Stomach (tissue), 9 donors: ENCODE measurements around the gene SLC25A40. TPM values are rescaled to one million over a fixed set of nuclear protein-coding genes. Genes with fewer than 3 reads are reported as not detected.
"Not testable (repeated sequence)": the region's sequence is repeated elsewhere in the genome, so short reads cannot be mapped to it uniquely, and the experiment has no call there.

Experiments used
- DNase-seq, 2 donors: peaks; one replicate each; pipeline versions ENCODE4 v3.0.0 to v3.0.0-alpha.2; 2013 to 2019
- H3K27ac ChIP-seq, 5 donors: fragments of 200-600 bp in 4 of 5; sonication (generic) in 4 of 5; one replicate each; pipeline ENCODE4 v1.5.1; 2013 to 2019; ENCODE audit warnings: mild to moderate bottlenecking in 1 of 5, moderate library complexity in 1 of 5
- H3K27me3 ChIP-seq, 3 donors: fragments of 200-600 bp; sonication (generic); one replicate each; pipeline ENCODE4 v1.5.1; 2017 to 2019; ENCODE audit warnings: mixed run types in 1 of 3
- H3K36me3 ChIP-seq, 4 donors: fragments of 200-600 bp; sonication (generic); 1 replicate in 3 of 4; 2 replicates in 1 of 4; pipeline ENCODE4 v1.5.1; 2016 to 2019
- H3K4me1 ChIP-seq, 4 donors: fragments of 200-600 bp; sonication (generic); one replicate each; pipeline ENCODE4 v1.5.1; 2016 to 2019
- H3K4me3 ChIP-seq, 4 donors: fragments of 200-600 bp; sonication (generic) in 3 of 4; one replicate each; pipeline ENCODE4 v1.5.1; 2016 to 2019; ENCODE audit warnings: mild to moderate bottlenecking in 1 of 4
- H3K9me3 ChIP-seq, 4 donors: fragments of 200-600 bp; sonication (generic); one replicate each; pipeline ENCODE4 v1.5.1; 2016 to 2019
- EP300 ChIP-seq: sonication (generic); formaldehyde crosslinking; IDR thresholded peaks from one replicate; pipeline ENCODE4 v1.6.1; 2017; ENCODE audit warnings: antibody characterized with exemption
- POLR2A ChIP-seq, 4 donors: fragments of 450-650 bp; IDR thresholded peaks; one replicate each; pipeline ENCODE4 v1.6.1; 2016; ENCODE audit warnings: antibody characterized with exemption in 4 of 4, control low read depth in 2 of 4, mild to moderate bottlenecking in 1 of 4, moderate library complexity in 1 of 4
- POLR2AphosphoS5 ChIP-seq, 3 donors: sonication (generic); formaldehyde crosslinking; IDR thresholded peaks; one replicate each; pipeline ENCODE4 v1.6.1; 2016; ENCODE audit warnings: antibody characterized with exemption in 3 of 3
- WGBS, 5 donors: extraction: QIAGEN DNeasy Blood & Tissue Kit in 3 of 5; methylation state at CpG; one replicate each; pipeline versions ENCODE4 v1.1.5 to v1.1.7; 2013 to 2018; 5-methylcytosine and 5-hydroxymethylcytosine counted together
- intact Hi-C: fragments of 100-400 bp; cut with DNase I; formaldehyde crosslinking; loops from one replicate; pipeline ENCODE4 v1.15.1; 2023; ENCODE audit warnings: low total_unique reads
- polyA plus RNA-seq, 3 donors: library from polyadenylated mRNA; stranded (reverse); fragments of 200-250 nt; gene quantifications; one replicate each; pipeline ENCODE4 v1.2.3, GENCODE V29; 2013
- total RNA-seq, 5 donors: library from RNA; depleted of rRNA; stranded (reverse); fragments of >200 nt; gene quantifications; one replicate each; pipeline versions ENCODE4 v1.1.0 to v1.2.3, GENCODE V29; 2014 to 2016
- TF ChIP-seq, protein P1 (sequence below), 7 experiments: fragments of 450-650 bp in 4 of 7; fragments of 200-600 bp in 3 of 7; sonication (generic) in 3 of 7; IDR thresholded peaks; one replicate each; pipeline ENCODE4 v1.5.1; 2016 to 2019; ENCODE audit warnings: antibody characterized with exemption in 7 of 7, control low read depth in 2 of 7, mild to moderate bottlenecking in 1 of 7
- donor health status: healthy with polysubstance abuse.
- donor health status: Bipolar disorder and iron deficiency.
- donor health status: healthy.

The SLC25A40 gene
- total and polyA plus RNA-seq, 8 donors = 3.5 to 22.0 (median 8.1) TPM; not detected in 1

DNA sequence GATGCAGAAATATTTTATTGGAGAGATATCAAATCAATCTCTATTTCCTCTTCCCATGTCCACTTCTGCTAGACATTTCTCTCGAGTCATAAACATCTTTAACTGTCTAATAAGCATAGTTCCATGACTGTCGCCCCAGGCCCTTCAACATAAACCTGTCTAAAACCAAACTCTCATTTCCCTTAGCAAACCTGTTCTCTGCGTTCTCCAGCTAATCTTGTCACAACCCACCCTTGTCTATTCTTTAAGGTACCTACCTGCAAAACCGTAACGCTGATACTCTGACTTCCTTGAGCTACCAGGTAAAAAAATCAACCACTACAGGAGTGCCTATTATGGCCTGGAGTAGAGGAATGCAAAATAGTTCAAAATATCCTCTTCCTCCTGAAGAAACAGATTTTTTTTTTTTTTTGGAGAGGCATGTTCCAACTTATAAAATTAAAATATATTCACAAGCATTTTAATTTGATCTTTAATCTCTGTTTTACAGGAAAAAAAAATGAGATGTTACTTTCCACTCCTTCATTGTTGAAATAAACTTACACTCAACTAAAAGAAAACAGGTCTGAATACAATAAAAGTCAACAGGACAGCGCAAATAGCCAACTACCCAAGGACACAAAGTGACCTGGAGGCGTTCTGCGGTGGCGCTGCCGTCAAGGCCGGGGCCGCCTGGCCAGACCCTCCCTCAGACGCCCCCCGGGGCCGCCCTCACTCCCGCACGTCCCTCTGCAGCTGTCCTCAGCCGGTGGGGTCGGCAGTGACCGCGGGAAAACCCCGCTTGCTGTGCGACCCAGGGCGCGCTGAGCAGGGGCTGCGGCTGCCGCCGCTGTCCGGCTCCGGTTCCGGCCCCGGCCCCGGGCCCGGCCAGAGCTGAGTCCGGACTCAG is 765 bp downstream of the SLC25A40 start:
- Histone ChIP-seq H3K9me3 (peaks cover 0 to 17% (median 5%) of the 10 kb centered on the region in 4 donors), H3K4me1 (peaks cover 0 to 46% (median 22%) of the 10 kb centered on the region in 4 donors), H3K27ac (peak overlapping the region; percentile 95 to 98 (median 97)), H3K4me3 (peak overlapping the region; percentile 72 to 87 (median 80)), H3K27me3 (no peaks in the 10 kb centered on the region), H3K36me3 (peaks cover 0 to 11% (median 4%) of the 10 kb centered on the region in 4 donors)
- 1 to 2% (median 2%) methylated on average over 27 to 35 of the region's 35 CpGs for WGBS, 5 donors
- intact Hi-C loops = no loop called here
- TF ChIP-seq EP300 = no peak
- TF ChIP-seq POLR2A (IDR thresholded peaks at IDR 0.05) = no peak
- TF ChIP-seq, protein P1, sequence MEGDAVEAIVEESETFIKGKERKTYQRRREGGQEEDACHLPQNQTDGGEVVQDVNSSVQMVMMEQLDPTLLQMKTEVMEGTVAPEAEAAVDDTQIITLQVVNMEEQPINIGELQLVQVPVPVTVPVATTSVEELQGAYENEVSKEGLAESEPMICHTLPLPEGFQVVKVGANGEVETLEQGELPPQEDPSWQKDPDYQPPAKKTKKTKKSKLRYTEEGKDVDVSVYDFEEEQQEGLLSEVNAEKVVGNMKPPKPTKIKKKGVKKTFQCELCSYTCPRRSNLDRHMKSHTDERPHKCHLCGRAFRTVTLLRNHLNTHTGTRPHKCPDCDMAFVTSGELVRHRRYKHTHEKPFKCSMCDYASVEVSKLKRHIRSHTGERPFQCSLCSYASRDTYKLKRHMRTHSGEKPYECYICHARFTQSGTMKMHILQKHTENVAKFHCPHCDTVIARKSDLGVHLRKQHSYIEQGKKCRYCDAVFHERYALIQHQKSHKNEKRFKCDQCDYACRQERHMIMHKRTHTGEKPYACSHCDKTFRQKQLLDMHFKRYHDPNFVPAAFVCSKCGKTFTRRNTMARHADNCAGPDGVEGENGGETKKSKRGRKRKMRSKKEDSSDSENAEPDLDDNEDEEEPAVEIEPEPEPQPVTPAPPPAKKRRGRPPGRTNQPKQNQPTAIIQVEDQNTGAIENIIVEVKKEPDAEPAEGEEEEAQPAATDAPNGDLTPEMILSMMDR (IDR thresholded peaks at IDR 0.05) = no peak
- no peak for TF ChIP-seq POLR2AphosphoS5 (IDR thresholded peaks at IDR 0.05)
- peak in 1 of 2 donors; percentile 16 for DNase-seq

- Histone ChIP-seq H3K4me3 (peak overlapping the region in 1 of 4 donors; percentile 81), H3K36me3 (peaks cover 0 to 14% (median 6%) of the 10 kb centered on the region in 4 donors), H3K27ac (peak overlapping the region in 3 of 5 donors; percentile 3 to 98 (median 97)), H3K9me3 (peaks cover 0 to 21% (median 5%) of the 10 kb centered on the region in 4 donors), H3K4me1 (peaks cover 0 to 46% (median 22%) of the 10 kb centered on the region in 4 donors), H3K27me3 (no peaks in the 10 kb centered on the region)
- DNase-seq = peak in 1 of 2 donors; percentile 9
- TF ChIP-seq, protein P1 (IDR thresholded peaks at IDR 0.05) = no peak
- no peak for TF ChIP-seq POLR2A (IDR thresholded peaks at IDR 0.05)
- TF ChIP-seq EP300 = no peak
- TF ChIP-seq POLR2AphosphoS5 (IDR thresholded peaks at IDR 0.05) = no peak
- 61 to 76% (median 69%) methylated on average over 4 of the region's 4 CpGs for WGBS, 5 donors
- intact Hi-C loops = no loop called here
Measured at GRCh38 chr7:87874066-87874465, 2.1 kb downstream of the SLC25A40 start.

GRCh38 chr7:87873328-87873727 is 2.8 kb downstream of the SLC25A40 start:
- H3K36me3 ChIP-seq = peaks cover 0 to 14% (median 6%) of the 10 kb centered on the region in 4 donors
- H3K27me3 ChIP-seq, DNase-seq, H3K4me3 ChIP-seq, intact Hi-C loops: not testable (repeated sequence)
- H3K4me1 ChIP-seq = peaks cover 0 to 38% (median 18%) of the 10 kb centered on the region in 4 donors
- 86 to 97% (median 94%) methylated on average over 10 of the region's 10 CpGs for WGBS, 5 donors
- H3K9me3 ChIP-seq = peaks cover 0 to 21% (median 5%) of the 10 kb centered on the region in 4 donors
- H3K27ac ChIP-seq = peak overlapping the region in 3 of 5 donors; percentile 3 to 98 (median 97)

DNA sequence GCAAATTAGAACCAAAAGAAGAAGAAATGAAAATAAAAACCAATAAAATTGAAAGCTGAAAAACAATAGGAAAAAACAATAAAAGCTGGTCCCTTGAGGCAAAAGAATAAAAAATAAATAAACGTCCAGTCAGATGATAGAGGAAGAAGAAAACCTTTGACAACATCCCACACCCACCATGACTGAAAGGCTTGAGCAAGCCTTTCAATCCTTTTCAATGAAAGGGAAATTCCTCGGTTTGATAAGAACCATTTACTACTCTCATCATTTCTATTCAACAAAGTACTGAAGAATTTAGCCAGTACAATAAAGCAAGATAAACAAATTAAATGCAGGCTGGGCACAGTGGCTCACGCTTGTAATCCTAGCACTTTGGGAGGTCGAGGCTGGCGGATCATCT is 3.8 kb downstream of the SLC25A40 start:
- Histone ChIP-seq H3K9me3 (peaks cover 0 to 27% (median 5%) of the 10 kb centered on the region in 4 donors), H3K4me1 (peaks cover 0 to 28% (median 13%) of the 10 kb centered on the region in 4 donors), H3K27ac (no peak overlapping the region), H3K4me3 (no peak overlapping the region), H3K27me3 (no peaks in the 10 kb centered on the region), H3K36me3 (peaks cover 0 to 18% (median 7%) of the 10 kb centered on the region in 4 donors)
- DNase-seq = no peak
- intact Hi-C loops = no loop called here
- WGBS, 5 donors = 82 to 89% (median 88%) methylated on average over 5 of the region's 5 CpGs
- TF ChIP-seq POLR2A (IDR thresholded peaks at IDR 0.05) (no peak), EP300 (no peak), POLR2AphosphoS5 (IDR thresholded peaks at IDR 0.05) (no peak)
- TF ChIP-seq, protein P1 (IDR thresholded peaks at IDR 0.05) = no peak
